Thoracic aorta (tissue), 2 donors: ENCODE results near the gene PPP1R1B. TPM values are rescaled to one million over a fixed set of nuclear protein-coding genes. Genes with fewer than 3 reads are reported as not detected.

Experiments
- ATAC-seq: fragments of 150-250 bp; one replicate; pipeline ENCODE4 v1.8.0; 2017; ENCODE audit warnings: low read depth; ENCODE audit not compliant: insufficient number of reproducible peaks, low FRiP score
- DNase-seq: peaks from one replicate; pipeline ENCODE4 v3.0.0-alpha.2; 2020; ENCODE audit warnings: low spot score
- H3K27ac ChIP-seq, 2 donors: fragments of 200-600 bp; sonication (generic); 1 replicate in 1 of 2; 2 replicates in 1 of 2; pipeline ENCODE4 v1.5.1; 2016; ENCODE audit warnings: mild to moderate bottlenecking in 2 of 2, moderate library complexity in 2 of 2
- H3K27me3 ChIP-seq: fragments of 200-600 bp; sonication (generic); replicated peaks from 2 replicates; pipeline ENCODE4 v1.6.0; 2016; ENCODE audit warnings: mild to moderate bottlenecking; ENCODE audit not compliant: insufficient read depth
- H3K36me3 ChIP-seq: fragments of 200-600 bp; sonication (generic); one replicate; pipeline ENCODE4 v1.5.1; 2016
- H3K4me1 ChIP-seq, 2 donors: fragments of 200-600 bp; sonication (generic); 1 replicate in 1 of 2; 2 replicates in 1 of 2; pipeline versions ENCODE4 v1.5.1 to v1.6.0; 2016; ENCODE audit warnings: low read depth in 2 of 2, mild to moderate bottlenecking in 1 of 2; ENCODE audit not compliant: control insufficient read depth in 1 of 2
- H3K4me3 ChIP-seq: fragments of 200-600 bp; sonication (generic); 2 replicates; pipeline ENCODE4 v1.5.1; 2016; ENCODE audit warnings: mild to moderate bottlenecking
- H3K9me3 ChIP-seq: fragments of 200-600 bp; sonication (generic); 2 replicates; pipeline ENCODE4 v1.5.1; 2016
- total RNA-seq, 2 donors: library from RNA; depleted of rRNA; stranded (reverse); fragments of >200 nt; gene quantifications; one replicate each; pipeline versions ENCODE4 v1.1.0 to v1.2.3, GENCODE V29; 2016
- TF ChIP-seq, protein P1 (sequence below): fragments of 200-600 bp; sonication (generic); IDR thresholded peaks from one replicate; pipeline ENCODE4 v1.5.1; 2019; ENCODE audit warnings: antibody characterized with exemption

Gene PPP1R1B
- total RNA-seq, 2 donors from 2014 or later = 0.27 to 2.1 TPM

DNA sequence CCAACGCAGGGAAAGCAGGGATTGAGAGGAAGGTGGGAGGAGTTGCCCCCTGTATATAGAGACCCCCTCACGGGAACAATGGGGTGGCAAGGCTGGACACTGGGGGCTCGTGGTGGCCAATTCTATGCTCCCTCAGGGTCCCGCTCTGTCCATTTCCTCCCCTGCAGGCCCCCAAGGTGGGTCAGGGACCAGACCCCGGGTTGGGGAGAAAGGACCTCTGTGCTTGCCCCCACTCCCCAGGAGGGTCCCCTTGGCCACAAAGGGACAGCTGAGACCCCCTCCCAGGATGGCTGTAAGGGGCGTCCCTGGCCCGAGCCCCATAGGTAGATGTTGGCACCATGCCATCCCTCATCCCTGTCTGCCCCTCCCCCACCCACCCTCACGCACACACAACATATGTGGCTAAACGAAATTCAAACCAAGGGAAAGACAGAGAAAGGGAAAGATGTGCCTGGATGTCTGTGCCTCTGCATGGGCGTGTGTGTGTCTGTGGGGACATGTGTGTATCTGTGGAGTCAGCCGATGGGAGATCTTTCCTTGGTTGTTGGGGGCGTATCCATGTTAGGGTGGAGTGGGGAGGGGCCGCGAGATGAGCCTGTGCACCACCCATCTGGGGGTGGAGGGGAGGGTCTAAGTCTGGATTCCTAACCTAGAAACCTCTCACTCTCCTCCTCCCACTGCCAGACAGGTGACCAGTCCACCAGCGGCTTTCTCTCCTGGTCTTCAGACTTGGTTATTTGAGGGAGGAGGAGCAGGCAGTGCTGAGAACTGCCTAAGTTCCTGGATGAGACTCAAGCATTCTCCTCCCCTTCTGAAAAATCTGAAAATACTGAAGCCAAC, 18.4 kb upstream of the PPP1R1B start:
- H3K27ac ChIP-seq = no peak overlapping the region
- H3K27me3 ChIP-seq = peaks cover 43% of the 10 kb centered on the region
- H3K4me1 ChIP-seq = peaks cover 12 to 29% of the 10 kb centered on the region in 2 donors
- no peak overlapping the region for H3K4me3 ChIP-seq
- ATAC-seq (no peak), DNase-seq (no peak)
- no peaks in the 10 kb centered on the region for H3K36me3 ChIP-seq
- no peaks in the 10 kb centered on the region for H3K9me3 ChIP-seq
- TF ChIP-seq, protein P1, sequence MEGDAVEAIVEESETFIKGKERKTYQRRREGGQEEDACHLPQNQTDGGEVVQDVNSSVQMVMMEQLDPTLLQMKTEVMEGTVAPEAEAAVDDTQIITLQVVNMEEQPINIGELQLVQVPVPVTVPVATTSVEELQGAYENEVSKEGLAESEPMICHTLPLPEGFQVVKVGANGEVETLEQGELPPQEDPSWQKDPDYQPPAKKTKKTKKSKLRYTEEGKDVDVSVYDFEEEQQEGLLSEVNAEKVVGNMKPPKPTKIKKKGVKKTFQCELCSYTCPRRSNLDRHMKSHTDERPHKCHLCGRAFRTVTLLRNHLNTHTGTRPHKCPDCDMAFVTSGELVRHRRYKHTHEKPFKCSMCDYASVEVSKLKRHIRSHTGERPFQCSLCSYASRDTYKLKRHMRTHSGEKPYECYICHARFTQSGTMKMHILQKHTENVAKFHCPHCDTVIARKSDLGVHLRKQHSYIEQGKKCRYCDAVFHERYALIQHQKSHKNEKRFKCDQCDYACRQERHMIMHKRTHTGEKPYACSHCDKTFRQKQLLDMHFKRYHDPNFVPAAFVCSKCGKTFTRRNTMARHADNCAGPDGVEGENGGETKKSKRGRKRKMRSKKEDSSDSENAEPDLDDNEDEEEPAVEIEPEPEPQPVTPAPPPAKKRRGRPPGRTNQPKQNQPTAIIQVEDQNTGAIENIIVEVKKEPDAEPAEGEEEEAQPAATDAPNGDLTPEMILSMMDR = no peak

DNA sequence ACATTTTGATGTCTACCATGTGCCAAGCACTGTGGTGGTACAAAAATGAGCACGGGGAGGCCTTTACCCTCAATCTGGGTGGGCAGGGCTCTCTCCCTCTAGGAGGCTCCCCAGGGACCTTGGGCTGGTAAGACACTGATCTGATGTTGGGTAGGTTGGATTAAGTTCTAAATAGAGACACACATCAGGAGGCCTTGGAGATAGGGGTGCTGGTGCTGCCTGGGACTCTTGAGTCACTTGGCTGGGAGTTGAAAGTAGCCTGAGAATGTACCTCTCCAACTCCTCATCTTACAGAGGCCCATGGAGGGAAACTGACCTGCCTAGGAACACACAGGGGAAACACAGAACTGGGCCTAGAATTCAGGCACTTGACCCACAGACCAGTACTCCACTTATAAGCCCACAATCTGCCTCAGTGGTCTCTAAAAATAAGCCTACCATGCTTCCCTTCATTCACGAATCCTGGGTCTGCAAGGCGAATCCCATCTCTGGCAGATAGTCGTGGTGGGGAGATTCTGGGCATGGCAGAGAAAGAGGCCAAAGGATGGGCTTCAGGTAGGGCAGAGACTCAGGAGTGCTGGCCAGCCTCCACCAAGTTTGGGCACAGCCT, 17.2 kb upstream of the PPP1R1B start:
- no peak overlapping the region for H3K27ac ChIP-seq
- H3K36me3 ChIP-seq = no peaks in the 10 kb centered on the region
- no peaks in the 10 kb centered on the region for H3K9me3 ChIP-seq
- no peak overlapping the region for H3K4me3 ChIP-seq
- H3K4me1 ChIP-seq = peaks cover 12 to 29% of the 10 kb centered on the region in 2 donors
- TF ChIP-seq, protein P1 = no peak
- ATAC-seq (no peak), DNase-seq (no peak)
- H3K27me3 ChIP-seq = peaks cover 33% of the 10 kb centered on the region

DNA sequence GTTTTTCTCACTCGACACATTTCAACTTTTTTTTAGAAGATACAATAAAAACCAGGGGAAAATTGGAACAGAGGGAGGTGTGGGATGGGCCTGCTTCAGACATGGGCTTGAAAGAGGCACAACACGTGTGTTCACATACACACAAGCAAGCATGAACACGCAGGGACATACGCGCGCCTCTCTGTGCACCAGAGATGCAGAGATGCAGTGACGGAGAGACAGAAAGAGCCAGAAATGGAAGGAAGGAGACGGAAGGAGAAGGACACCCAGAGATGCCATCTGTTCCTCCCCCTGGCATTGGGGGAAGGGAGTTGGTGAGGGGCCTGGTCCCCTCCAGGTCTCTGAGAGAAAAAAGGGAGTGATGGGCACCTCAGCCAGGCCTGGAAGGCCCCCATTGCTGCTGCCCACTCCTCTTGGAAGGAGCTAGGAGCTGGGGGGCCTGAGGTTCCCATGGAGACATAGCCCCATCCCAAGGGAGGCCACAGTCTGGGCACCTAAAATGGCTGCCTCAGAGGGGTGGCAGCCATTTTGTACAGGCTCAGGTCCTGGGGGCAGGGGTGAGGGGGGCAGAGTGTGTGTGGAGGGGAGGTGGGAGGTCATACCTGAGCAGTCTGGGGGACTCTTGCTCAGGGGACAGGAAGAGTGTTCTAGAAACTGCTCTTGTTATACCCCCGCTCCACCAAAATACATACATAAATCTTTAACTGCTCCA, 15.2 kb upstream of the PPP1R1B start:
- TF ChIP-seq, protein P1 = no peak
- Histone ChIP-seq H3K4me3 (no peak overlapping the region), H3K27me3 (peaks cover 20% of the 10 kb centered on the region), H3K36me3 (no peaks in the 10 kb centered on the region), H3K9me3 (no peaks in the 10 kb centered on the region), H3K27ac (no peak overlapping the region), H3K4me1 (peaks cover 0 to 10% of the 10 kb centered on the region in 2 donors)
- ATAC-seq (no peak), DNase-seq (no peak)

DNA sequence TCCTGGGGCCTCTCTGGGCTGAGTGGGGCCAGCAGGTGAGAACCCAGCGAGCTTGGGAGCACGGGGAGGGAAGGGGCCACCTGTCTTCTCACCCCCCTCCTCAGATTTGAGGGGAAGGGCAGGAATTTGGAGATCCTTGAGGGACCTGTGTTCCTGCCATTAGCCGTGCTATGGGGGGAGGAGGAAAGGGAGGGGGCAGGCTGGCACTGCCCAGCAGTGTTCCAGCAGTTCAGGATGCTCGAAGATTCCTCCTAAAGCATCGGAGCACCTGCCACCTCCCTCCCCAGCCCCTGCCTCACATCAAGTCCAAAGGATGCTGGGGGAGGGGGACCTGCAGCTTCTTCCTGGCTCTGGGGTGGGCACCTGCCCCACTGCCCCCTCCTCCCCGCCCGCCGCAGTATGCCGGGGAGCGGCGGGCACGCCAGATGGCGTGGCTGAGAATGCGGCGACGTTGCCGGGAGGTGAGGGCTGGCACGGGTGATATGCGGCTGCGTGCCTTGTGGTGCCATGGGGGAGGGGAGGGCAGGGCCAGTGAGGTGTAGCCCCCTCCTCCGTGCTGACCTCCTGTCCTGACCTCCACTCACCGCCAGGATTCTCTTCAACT, 14.4 kb upstream of the PPP1R1B start:
- H3K4me1 ChIP-seq = peaks cover 0 to 6% of the 10 kb centered on the region in 2 donors
- TF ChIP-seq, protein P1 = no peak
- no peak overlapping the region for H3K27ac ChIP-seq
- no peak for DNase-seq
- no peak for ATAC-seq
- H3K36me3 ChIP-seq = no peaks in the 10 kb centered on the region
- no peak overlapping the region for H3K4me3 ChIP-seq
- peaks cover 12% of the 10 kb centered on the region for H3K27me3 ChIP-seq
- H3K9me3 ChIP-seq = no peaks in the 10 kb centered on the region
